HepG2 (cell line): ENCODE measurements around the gene U2AF2. TPM values are rescaled to one million over a fixed set of nuclear protein-coding genes. Genes with fewer than 3 reads are reported as not detected.
A peak's percentile ranks its signal among the peaks of the same experiment; 100 is the strongest.

Experiments used
- ATAC-seq: fragments of 200-7000 bp; cut with Tn5 transposase; 3 replicates; pipeline ENCODE4 v1.9.1; 2020; ENCODE audit warnings: mild to moderate bottlenecking, moderate library complexity
- BruUV-seq: library from RNA; stranded (reverse); fragments of 400-500 nt; replicated peaks from 2 replicates; lab custom pipeline; 2021; lab: Mats Ljungman, UMichigan
- CTCF ChIA-PET: fragments of 300-600 bp; formaldehyde crosslinking; extraction: SDS; loops from one replicate; lab custom pipeline; 2021; ENCODE audit warnings: low total read pairs, inconsistent platforms, low intra/inter-chr PET ratio; lab: Yijun Ruan, JAX
- POLR2A ChIA-PET: fragments of 350-600 bp; sonication (Branson Sonifier 250); formaldehyde crosslinking; loops from one replicate; lab custom pipeline; 2020; ENCODE audit warnings: antibody characterized with exemption, inconsistent platforms; lab: Yijun Ruan, JAX
- DNase-seq: peaks from one replicate; pipeline ENCODE4 v3.0.0-alpha.2; 2015; ENCODE audit warnings: low spot score
- FAIRE-seq: peaks from 3 replicates; lab custom pipeline; 2011; peaks lifted over from hg19 to GRCh38; lab: Jason Lieb, UNC
- H2AFZ ChIP-seq: one replicate; pipeline ENCODE4 v1.6.1; 2011; ENCODE audit warnings: low read length, inconsistent platforms
- H3K27ac ChIP-seq: fragments of 300-600 bp; 3 replicates; pipeline ENCODE4 v1.8.0; 2011; ENCODE audit warnings: mixed run types, mild to moderate bottlenecking, mixed read lengths, low read length, inconsistent platforms; ENCODE audit not compliant: insufficient read depth; ENCODE audit errors: extremely low read length
- H3K27me3 ChIP-seq, 2 experiments: fragments of 200-600 bp in 1 of 2; 2 replicates in 1 of 2; 3 replicates in 1 of 2; pipeline versions ENCODE4 v1.6.0 to v1.8.0; 2011; ENCODE audit warnings: low read length in 2 of 2, mild to moderate bottlenecking in 2 of 2, moderate library complexity in 2 of 2, inconsistent platforms in 1 of 2; ENCODE audit not compliant: insufficient read depth in 2 of 2, control insufficient read depth in 1 of 2
- H3K36me3 ChIP-seq, 2 experiments: fragments of 200-600 bp in 1 of 2; replicated peaks in 1 of 2; 2 replicates in 1 of 2; 3 replicates in 1 of 2; pipeline versions ENCODE4 v1.5.1 to v1.8.0; 2011; ENCODE audit warnings: low read length in 2 of 2, inconsistent platforms in 1 of 2; ENCODE audit not compliant: insufficient read depth in 2 of 2, control insufficient read depth in 1 of 2
- H3K4me1 ChIP-seq: 2 replicates; pipeline ENCODE4 v1.5.1; 2012; ENCODE audit warnings: low read length, inconsistent platforms; ENCODE audit not compliant: insufficient read depth
- H3K4me2 ChIP-seq: 2 replicates; pipeline ENCODE4 v1.6.0; 2011; ENCODE audit warnings: low read depth, low read length, inconsistent platforms
- H3K4me3 ChIP-seq, 3 experiments: fragments of 200-600 bp in 1 of 3; sonication (generic), shearing (Covaris generic) in 1 of 3; replicated peaks in 1 of 3; 2 replicates each; pipeline ENCODE4 v1.5.1; 2011 to 2016; ENCODE audit warnings: low read length in 3 of 3, inconsistent platforms in 2 of 3, low read depth in 2 of 3, mild to moderate bottlenecking in 2 of 3, control low read depth in 1 of 3, mixed read lengths in 1 of 3; ENCODE audit not compliant: insufficient read depth in 1 of 3
- H3K79me2 ChIP-seq: one replicate; pipeline ENCODE4 v1.6.1; 2011; ENCODE audit warnings: low read length, inconsistent platforms; ENCODE audit not compliant: insufficient read depth
- H3K9ac ChIP-seq: 2 replicates; pipeline ENCODE4 v1.6.0; 2011; ENCODE audit warnings: mild to moderate bottlenecking, low read depth, low read length, inconsistent platforms; ENCODE audit not compliant: insufficient read depth
- H3K9me3 ChIP-seq: 2 replicates; pipeline ENCODE4 v1.5.1; 2012; ENCODE audit warnings: mild to moderate bottlenecking, low read length
- H4K20me1 ChIP-seq: 2 replicates; pipeline ENCODE4 v1.6.0; 2011; ENCODE audit warnings: inconsistent platforms, mild to moderate bottlenecking, low read length, moderate library complexity; ENCODE audit not compliant: insufficient read depth
- HNF1A ChIP-seq, 2 experiments: sonication (generic) in 1 of 2; formaldehyde crosslinking in 1 of 2; IDR thresholded peaks; 2 replicates each; pipeline versions ENCODE4 v1.4.0 to v1.6.1; 2016 to 2020; ENCODE audit warnings: borderline replicate concordance in 1 of 2, low read depth in 1 of 2, mild to moderate bottlenecking in 1 of 2, missing genetic modification reagents in 1 of 2
- HNRNPK ChIP-seq: fragments of 200-400 bp; formaldehyde crosslinking; IDR thresholded peaks from 2 replicates; pipeline ENCODE4 v1.6.1; 2018; ENCODE audit warnings: low read length, low read depth, moderate library complexity, mild to moderate bottlenecking; ENCODE audit not compliant: poor library complexity, severe bottlenecking
- PCBP1 ChIP-seq: fragments of 200-400 bp; formaldehyde crosslinking; IDR thresholded peaks from 2 replicates; pipeline ENCODE4 v1.6.1; 2017; ENCODE audit warnings: mild to moderate bottlenecking, low read depth, low read length, borderline replicate concordance
- ZIK1 ChIP-seq: sonication (generic); formaldehyde crosslinking; IDR thresholded peaks from 2 replicates; pipeline ENCODE4 v1.5.0; 2020; ENCODE audit warnings: mild to moderate bottlenecking, low read depth, missing genetic modification reagents, borderline replicate concordance
- WGBS: methylation state at CpG from one replicate; pipeline ENCODE4 v1.1.6; 2017; ENCODE audit warnings: low lambda C conversion rate; 5-methylcytosine and 5-hydroxymethylcytosine counted together
- in situ Hi-C: cut with HindIII; loops from 2 replicates; pipeline ENCODE4 v1.10.0; 2017; ENCODE audit warnings: low pct_unique_long_range_greater_than_20kb; ENCODE audit not compliant: extremely low pct_ligation_motif_present
- intact Hi-C: fragments of 100-400 bp; cut with micrococcal nuclease; formaldehyde crosslinking; loops from one replicate; pipeline ENCODE4 v1.10.0; 2022; ENCODE audit not compliant: unreplicated experiment
- polyA plus RNA-seq, 8 experiments: library from polyadenylated mRNA; depleted of rRNA in 3 of 8; stranded (reverse) in 7 of 8; unstranded in 1 of 8; fragments of >200 nt; fragmentation: Illumina TruSeq in 4 of 8; extraction: Trizol in 4 of 8; gene quantifications; 2 replicates each; pipeline versions ENCODE4 v1.2.1 to v1.2.3, GENCODE V29; 2011 to 2016; ENCODE audit warnings: low read depth in 4 of 8, missing spikeins in 1 of 8, mixed read lengths in 1 of 8; ENCODE audit not compliant: insufficient read depth in 1 of 8
- total RNA-seq, 5 experiments: library from RNA; depleted of rRNA; stranded (reverse); fragments of >200 nt; fragmentation: Illumina TruSeq; extraction: Trizol; gene quantifications; 2 replicates each; pipeline ENCODE4 v1.2.3, GENCODE V29; 2016; ENCODE audit warnings: low read depth in 1 of 5

Gene U2AF2
- total and polyA plus RNA-seq, 2 of the 13 experiments (the other 11 are each of a cell fraction or from before 2014, with no cell fraction given) = 84.3 to 124 TPM

GRCh38 chr19:55712804-55713631, 58.2 kb downstream of the U2AF2 start:
- POLR2A ChIA-PET = no interaction called here
- 42% methylated on average over 3 of the region's 3 CpGs for WGBS
- no peaks in the 10 kb centered on the region for H3K4me1 ChIP-seq
- BruUV-seq = no TSS peak
- no peak overlapping the region for H3K4me3 ChIP-seq
- intact Hi-C loops = no loop called here
- H3K79me2 ChIP-seq = no peaks in the 10 kb centered on the region
- no peak overlapping the region for H2AFZ ChIP-seq
- H4K20me1 ChIP-seq = no peaks in the 10 kb centered on the region
- H3K27ac ChIP-seq = no peak overlapping the region
- H3K4me2 ChIP-seq = no peak overlapping the region
- no peak for ATAC-seq
- in situ Hi-C loops = no loop called here
- no peak for DNase-seq
- 0 out of 2 replicates have a peak, but pooled peaks have one; percentile 36 for TF ChIP-seq PCBP1
- TF ChIP-seq HNF1A (IDR thresholded peaks at IDR 0.05; ENCODE audit: low read depth) = no peak
- TF ChIP-seq HNF1A (CRISPR knock-in tag; IDR thresholded peaks at IDR 0.05; ENCODE audit: borderline replicate concordance) = no peak
- no peak for TF ChIP-seq ZIK1 (CRISPR knock-in tag)
- TF ChIP-seq HNRNPK = peak; percentile 84
- TF ChIP-seq, all 625 proteins: peak for 2
- no peak overlapping the region for H3K9ac ChIP-seq
- H3K9me3 ChIP-seq = no peaks in the 10 kb centered on the region
- FAIRE-seq = no peak
- CTCF ChIA-PET = no interaction called here
- H3K27me3 ChIP-seq = peaks cover 0 to 7% of the 10 kb centered on the region in 2 experiments; a peak in 2 of 5 replicates
- no peaks in the 10 kb centered on the region for H3K36me3 ChIP-seq
